ENCODE measurements around the gene FYB1. TPM values are rescaled to one million over a fixed set of nuclear protein-coding genes. Genes with fewer than 3 reads are reported as not detected.
A peak's percentile ranks its signal among the peaks of the same experiment; 100 is the strongest.

Gene FYB1
- total and polyA plus RNA-seq, 2 donors (not counting 1 experiment from before 2014, with no cell fraction given): 1.3 to 1.4 TPM

DNA sequence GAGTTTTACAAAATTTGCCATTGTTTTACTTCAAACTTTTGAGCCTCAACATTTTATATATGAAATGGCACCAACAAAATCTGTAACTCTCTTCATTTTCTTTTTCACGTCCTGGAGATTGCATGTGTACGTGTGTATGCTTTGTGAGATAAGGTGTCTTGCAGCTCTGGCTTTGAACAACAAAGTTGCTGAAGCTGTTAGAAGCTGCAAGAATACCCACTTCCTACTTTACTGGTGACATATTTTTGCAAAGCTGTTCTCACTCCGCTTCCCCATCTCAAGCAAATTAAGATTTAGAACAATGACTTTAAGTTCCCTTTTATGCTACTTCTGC lies 41.8 kb downstream of the FYB1 start:
- H3K36me3 ChIP-seq (replicated peaks in 1 of 2; ENCODE audit: control extremely low read depth in 1 of 2, control insufficient read depth in 1 of 2, extremely low read depth in 1 of 2, insufficient read depth in 2 of 2, low read length in 1 of 2): no peaks in the 10 kb centered on the region
- H3K9ac ChIP-seq (ENCODE audit: low read length): peak overlapping the region; percentile 42
- peak overlapping the region; percentile 57 for H3K4me2 ChIP-seq (replicated peaks; ENCODE audit: low read depth, low read length, poor library complexity, severe bottlenecking)
- TF ChIP-seq EZH2 (IDR thresholded peaks at IDR 0.05; ENCODE audit: borderline replicate concordance, insufficient read depth, low read depth, low read length, poor library complexity, severe bottlenecking): no peak
- TF ChIP-seq, protein P1, sequence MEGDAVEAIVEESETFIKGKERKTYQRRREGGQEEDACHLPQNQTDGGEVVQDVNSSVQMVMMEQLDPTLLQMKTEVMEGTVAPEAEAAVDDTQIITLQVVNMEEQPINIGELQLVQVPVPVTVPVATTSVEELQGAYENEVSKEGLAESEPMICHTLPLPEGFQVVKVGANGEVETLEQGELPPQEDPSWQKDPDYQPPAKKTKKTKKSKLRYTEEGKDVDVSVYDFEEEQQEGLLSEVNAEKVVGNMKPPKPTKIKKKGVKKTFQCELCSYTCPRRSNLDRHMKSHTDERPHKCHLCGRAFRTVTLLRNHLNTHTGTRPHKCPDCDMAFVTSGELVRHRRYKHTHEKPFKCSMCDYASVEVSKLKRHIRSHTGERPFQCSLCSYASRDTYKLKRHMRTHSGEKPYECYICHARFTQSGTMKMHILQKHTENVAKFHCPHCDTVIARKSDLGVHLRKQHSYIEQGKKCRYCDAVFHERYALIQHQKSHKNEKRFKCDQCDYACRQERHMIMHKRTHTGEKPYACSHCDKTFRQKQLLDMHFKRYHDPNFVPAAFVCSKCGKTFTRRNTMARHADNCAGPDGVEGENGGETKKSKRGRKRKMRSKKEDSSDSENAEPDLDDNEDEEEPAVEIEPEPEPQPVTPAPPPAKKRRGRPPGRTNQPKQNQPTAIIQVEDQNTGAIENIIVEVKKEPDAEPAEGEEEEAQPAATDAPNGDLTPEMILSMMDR (IDR thresholded peaks at IDR 0.05): no peak
- peak overlapping the region; percentile 58 to 70 for H3K27ac ChIP-seq (ENCODE audit: low read length in 2 of 2)
- H3K9me3 ChIP-seq (ENCODE audit: control extremely low read depth in 1 of 3, control insufficient read depth in 2 of 3, insufficient read depth in 1 of 3, low read length in 2 of 3): peaks cover 0 to 3% (median 0%) of the 10 kb centered on the region in 3 donors
- Mint-ChIP-seq H3K4me1 (peaks cover 47% of the 10 kb centered on the region), H3K4me3 (peak overlapping the region; percentile 77), H3K9me3 (ENCODE audit: insufficient read depth) (peaks cover 2% of the 10 kb centered on the region), H3K27ac (peak overlapping the region; percentile 78), H3K27me3 (no peaks in the 10 kb centered on the region)
- DNase-seq (peak; percentile 54), ATAC-seq (ENCODE audit: low read depth) (peak; percentile 73)
- peak overlapping the region; percentile 69 for H2AFZ ChIP-seq (ENCODE audit: insufficient read depth, low read depth, low read length, poor library complexity, severe bottlenecking)
- ChIA-PET CTCF (interaction anchor here (0.9 kb wide), 1 partner anchor 13 kb away, joined by 4 read pairs; no protein-coding TSS in a partner anchor), POLR2A (no interaction called here)
- H3K4me3 ChIP-seq (ENCODE audit: control extremely low read depth in 1 of 5, extremely low read depth in 1 of 5, insufficient read depth in 1 of 5, low read depth in 2 of 5, low read length in 4 of 5): peak overlapping the region in 2 of 5 experiments; percentile 10 to 35
- no peaks in the 10 kb centered on the region for H4K20me1 ChIP-seq (ENCODE audit: control insufficient read depth, insufficient read depth, low read length, poor library complexity, severe bottlenecking)
- 0% methylated on average over 1 of the region's 3 CpGs for WGBS (ENCODE audit: insufficient coverage)
- H3K79me2 ChIP-seq (ENCODE audit: control insufficient read depth, insufficient read depth, low read length): no peaks in the 10 kb centered on the region
- intact Hi-C loops (cut with micrococcal nuclease): no loop called here
- H3K4me1 ChIP-seq (ENCODE audit: control insufficient read depth in 2 of 2, insufficient read depth in 2 of 2, low read length in 2 of 2): peaks cover 43 to 50% of the 10 kb centered on the region in 2 donors
- H3K27me3 ChIP-seq (replicated peaks in 1 of 4; ENCODE audit: control extremely low read depth in 1 of 4, control insufficient read depth in 3 of 4, insufficient read depth in 4 of 4, low read length in 3 of 4): no peaks in the 10 kb centered on the region

- WGBS (ENCODE audit: insufficient coverage): no CpG with 5 or more reads among the region's 3 CpGs
These were observed 42.4 kb downstream of the FYB1 start for GRCh38 chr5:39176759-39177630.

More at GRCh38 chr5:39176759-39177630, 42.4 kb downstream of the FYB1 start:
- peak overlapping the region in 1 of 5 experiments; percentile 10 for H3K4me3 ChIP-seq (ENCODE audit: control extremely low read depth in 1 of 5, extremely low read depth in 1 of 5, insufficient read depth in 1 of 5, low read depth in 2 of 5, low read length in 4 of 5)
- peaks cover 0 to 3% (median 0%) of the 10 kb centered on the region in 3 donors for H3K9me3 ChIP-seq (ENCODE audit: control extremely low read depth in 1 of 3, control insufficient read depth in 2 of 3, insufficient read depth in 1 of 3, low read length in 2 of 3)
- peak overlapping the region; percentile 58 to 70 for H3K27ac ChIP-seq (ENCODE audit: low read length in 2 of 2)
- TF ChIP-seq, protein P1 (IDR thresholded peaks at IDR 0.05): no peak
- peak overlapping the region; percentile 77 for H3K4me3 Mint-ChIP-seq
- peak overlapping the region; percentile 78 for H3K27ac Mint-ChIP-seq
- CTCF ChIA-PET: interaction anchor here (0.9 kb wide), 1 partner anchor 13 kb away, joined by 4 read pairs; no protein-coding TSS in a partner anchor
- no peaks in the 10 kb centered on the region for H3K79me2 ChIP-seq (ENCODE audit: control insufficient read depth, insufficient read depth, low read length)
- DNase-seq (peak; percentile 12), ATAC-seq (ENCODE audit: low read depth) (no peak)
- H3K36me3 ChIP-seq (replicated peaks in 1 of 2; ENCODE audit: control extremely low read depth in 1 of 2, control insufficient read depth in 1 of 2, extremely low read depth in 1 of 2, insufficient read depth in 2 of 2, low read length in 1 of 2): no peaks in the 10 kb centered on the region
- no peaks in the 10 kb centered on the region for H3K27me3 Mint-ChIP-seq
- H3K9ac ChIP-seq (ENCODE audit: low read length): peak overlapping the region; percentile 42
- intact Hi-C loops (cut with micrococcal nuclease): no loop called here
- peaks cover 40 to 45% of the 10 kb centered on the region in 2 donors for H3K4me1 ChIP-seq (ENCODE audit: control insufficient read depth in 2 of 2, insufficient read depth in 2 of 2, low read length in 2 of 2)
- peak overlapping the region; percentile 69 for H2AFZ ChIP-seq (ENCODE audit: insufficient read depth, low read depth, low read length, poor library complexity, severe bottlenecking)
- POLR2A ChIA-PET: no interaction called here
- H3K4me2 ChIP-seq (replicated peaks; ENCODE audit: low read depth, low read length, poor library complexity, severe bottlenecking): peak overlapping the region; percentile 57
- H3K27me3 ChIP-seq (replicated peaks in 1 of 4; ENCODE audit: control extremely low read depth in 1 of 4, control insufficient read depth in 3 of 4, insufficient read depth in 4 of 4, low read length in 3 of 4): no peaks in the 10 kb centered on the region
- peaks cover 2% of the 10 kb centered on the region for H3K9me3 Mint-ChIP-seq (ENCODE audit: insufficient read depth)
- peaks cover 45% of the 10 kb centered on the region for H3K4me1 Mint-ChIP-seq
- no peaks in the 10 kb centered on the region for H4K20me1 ChIP-seq (ENCODE audit: control insufficient read depth, insufficient read depth, low read length, poor library complexity, severe bottlenecking)

Data from B cell (primary cell).